ENCODE measurements around the gene NR5A1.

Gene NR5A1

DNA sequence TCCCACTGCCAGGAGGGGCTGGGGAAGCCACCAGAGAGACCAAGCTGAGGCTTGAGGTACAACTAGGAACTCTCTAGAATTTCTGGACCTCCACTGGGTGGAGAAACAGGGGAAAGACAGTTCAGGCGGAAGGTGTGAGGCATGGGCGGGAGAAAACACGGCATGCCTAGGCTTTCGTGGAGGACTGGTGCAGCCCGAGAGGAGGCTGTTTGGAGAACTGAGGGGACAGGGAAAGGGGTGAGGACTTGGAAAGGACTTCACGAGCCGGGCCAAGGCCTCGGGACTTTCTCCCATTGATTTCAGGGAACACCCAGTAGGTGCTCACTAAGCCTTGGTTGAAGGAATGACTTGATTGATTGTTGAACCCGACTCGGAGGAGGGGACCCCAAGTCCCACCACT lies 66.4 kb downstream of the NR5A1 start:
- DNase-seq (ENCODE audit: low read depth in 2 of 2), result no peak

DNA sequence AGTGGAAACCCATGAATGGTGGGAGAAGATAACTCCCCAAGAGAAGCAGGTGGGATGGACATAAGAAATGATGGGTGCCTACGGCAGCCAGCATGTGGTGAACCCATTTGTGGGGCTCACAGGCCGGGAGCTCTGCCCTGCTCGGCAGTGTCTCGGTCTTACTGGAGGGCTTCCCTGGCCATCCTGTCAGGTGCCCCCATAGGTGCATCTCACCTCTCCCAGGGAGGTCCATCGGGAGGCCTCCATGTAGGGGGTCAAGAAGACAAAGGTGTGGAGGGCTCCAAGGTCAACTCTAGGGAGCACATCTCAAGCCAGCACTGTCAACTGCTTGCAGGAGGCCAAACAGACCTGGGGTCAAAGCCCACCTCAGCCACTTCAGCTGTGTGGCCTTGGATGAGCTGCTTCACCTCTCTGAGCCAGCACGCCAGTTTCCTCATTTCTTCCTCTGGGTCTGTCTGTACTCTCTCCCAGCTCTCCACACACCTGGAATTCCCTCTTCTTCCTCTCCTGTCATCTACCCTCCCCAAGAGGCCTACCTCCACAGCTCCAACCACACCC lies 67.4 kb downstream of the NR5A1 start:
- DNase-seq (ENCODE audit: low read depth in 2 of 2), result no peak

DNA sequence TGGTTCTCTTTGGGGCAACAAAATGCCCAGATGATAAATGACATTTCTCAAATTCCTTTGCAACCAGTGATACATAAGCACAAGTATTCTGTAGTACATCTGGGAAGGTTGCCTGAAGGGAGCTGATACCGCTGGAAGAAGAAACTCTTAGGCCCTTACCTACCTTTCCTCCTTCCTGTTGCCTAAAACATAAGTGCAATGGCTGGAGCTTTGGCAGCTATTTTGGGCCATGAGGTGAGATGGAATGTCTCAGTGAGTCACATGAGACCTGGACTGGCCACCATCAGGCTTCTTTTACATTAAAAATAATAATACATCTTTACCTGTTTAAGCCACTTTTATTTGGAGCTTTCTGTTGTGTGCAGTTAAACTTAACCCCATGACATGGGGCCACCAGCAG lies 68.1 kb downstream of the NR5A1 start:
- no peak for DNase-seq (ENCODE audit: low read depth in 2 of 2)

DNA sequence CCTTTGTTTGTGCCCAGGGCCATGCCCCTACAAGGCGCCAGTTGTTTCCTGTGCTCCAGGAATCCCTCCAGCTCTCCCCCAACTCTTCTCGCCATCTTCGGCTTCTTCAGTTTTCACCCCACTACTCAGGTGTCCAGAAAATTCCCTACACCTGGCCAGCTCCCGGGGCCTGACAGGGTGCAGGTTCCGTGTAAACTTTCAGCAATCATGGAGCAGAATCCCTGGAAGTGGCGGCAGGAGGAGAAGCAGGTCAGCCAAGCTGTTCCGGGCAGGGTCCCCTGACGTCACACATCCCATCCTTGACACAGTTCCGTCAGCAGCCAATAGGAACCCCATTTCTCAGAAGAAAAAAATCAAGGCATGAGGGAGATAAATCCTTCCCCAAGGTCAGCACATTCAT lies 69.1 kb downstream of the NR5A1 start:
- DNase-seq (ENCODE audit: low read depth in 2 of 2), result no peak

DNA sequence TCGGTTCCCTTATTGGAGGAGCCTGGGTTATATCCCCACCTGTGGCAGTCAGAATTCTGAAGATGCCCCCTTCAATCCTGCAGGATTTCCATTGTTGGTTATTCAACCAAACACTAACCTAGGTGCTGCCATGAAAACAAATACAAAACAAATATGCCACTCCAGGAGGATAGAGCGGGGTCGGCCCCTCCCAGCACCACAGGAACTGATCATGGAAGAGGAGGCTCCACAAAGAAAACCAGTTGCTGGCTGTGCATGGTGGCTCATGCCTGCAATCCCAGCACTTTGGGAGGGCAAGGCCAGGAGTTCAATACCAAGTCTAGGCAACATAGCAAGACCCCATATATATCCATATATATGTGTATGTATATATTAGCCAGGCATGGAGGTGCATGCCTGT lies 70.1 kb downstream of the NR5A1 start:
- no peak for DNase-seq (ENCODE audit: low read depth in 2 of 2)

DNA sequence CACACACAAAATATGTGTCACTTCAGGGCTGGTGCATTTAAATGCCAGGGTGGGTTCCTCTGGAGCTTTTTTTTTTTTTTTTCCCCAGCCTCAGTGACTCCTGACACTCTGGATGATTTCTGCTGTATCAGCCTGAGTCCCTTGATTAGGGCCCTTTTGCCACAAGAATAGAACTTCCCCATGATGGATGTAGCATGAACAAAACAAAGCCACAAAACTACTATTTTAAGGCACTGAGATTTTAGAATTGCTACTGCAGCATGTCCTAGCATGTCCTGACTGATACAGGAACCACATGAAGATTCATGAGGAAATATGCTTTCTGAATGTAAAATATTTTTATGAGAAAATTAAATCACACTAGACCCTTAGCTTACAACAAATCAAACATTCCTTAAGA lies 70.9 kb downstream of the NR5A1 start:
- DNase-seq (ENCODE audit: low read depth in 2 of 2), result no peak
